Measurements from ENCODE around the gene CDH9. TPM values are rescaled to one million over a fixed set of nuclear protein-coding genes. Genes with fewer than 3 reads are reported as not detected.

Gene CDH9
- not detected for total RNA-seq

GRCh38 chr5:27038476-27038875 lies at the start of gene CDH9:
CDH9 (minus strand) TSS chr5:27038586; CDS start chr5:26988333, 50,253 bp downstream.

All from melanocyte of skin (primary cell).